Kidney (tissue), 14 donors: ENCODE data around the gene DNMBP. TPM values are rescaled to one million over a fixed set of nuclear protein-coding genes. Genes with fewer than 3 reads are reported as not detected.

Experiments used
- DNase-seq, 5 donors: peaks; one replicate each; pipeline ENCODE4 v3.0.0-alpha.2; 2013 to 2020
- FAIRE-seq: peaks from 2 replicates; lab custom pipeline; 2012; peaks lifted over from hg19 to GRCh38; lab: Jason Lieb, UNC
- H3K27ac ChIP-seq, 2 donors: one replicate each; pipeline ENCODE4 v1.7.0; 2013; ENCODE audit warnings: low read depth in 2 of 2, low read length in 2 of 2, inconsistent platforms in 1 of 2
- H3K27me3 ChIP-seq: one replicate; pipeline ENCODE4 v1.7.1; 2013; ENCODE audit warnings: low read length, inconsistent platforms; ENCODE audit not compliant: control insufficient read depth, insufficient read depth
- H3K36me3 ChIP-seq, 3 donors: one replicate each; pipeline versions ENCODE4 v1.7.0 to v1.7.1; 2013; ENCODE audit warnings: low read length in 3 of 3, control low read depth in 1 of 3, inconsistent platforms in 1 of 3; ENCODE audit not compliant: insufficient read depth in 3 of 3, control insufficient read depth in 2 of 3
- H3K4me1 ChIP-seq, 3 donors: one replicate each; pipeline versions ENCODE4 v1.7.0 to v1.7.1; 2013; ENCODE audit warnings: low read length in 3 of 3, inconsistent platforms in 1 of 3, low read depth in 1 of 3; ENCODE audit not compliant: control insufficient read depth in 2 of 3, insufficient read depth in 2 of 3
- H3K4me3 ChIP-seq, 3 donors: one replicate each; pipeline versions ENCODE4 v1.7.0 to v1.8.1; 2013; ENCODE audit warnings: low read length in 3 of 3, control low read depth in 1 of 3, inconsistent platforms in 1 of 3
- H3K9ac ChIP-seq, 3 donors: one replicate each; pipeline versions ENCODE4 v1.7.0 to v1.7.1; 2013; ENCODE audit warnings: low read length in 3 of 3, control low read depth in 1 of 3, inconsistent platforms in 1 of 3
- H3K9me3 ChIP-seq, 3 donors: one replicate each; pipeline versions ENCODE4 v1.7.0 to v1.7.1; 2013; ENCODE audit warnings: low read length in 3 of 3, control low read depth in 1 of 3, inconsistent platforms in 1 of 3; ENCODE audit not compliant: control insufficient read depth in 2 of 3, insufficient read depth in 1 of 3
- CTCF ChIP-seq: IDR thresholded peaks from 3 replicates; pipeline ENCODE4 v1.5.1; 2012; ENCODE audit warnings: mild to moderate bottlenecking, moderate library complexity, borderline replicate concordance; ENCODE audit not compliant: insufficient read depth; ENCODE audit errors: extremely low read depth
- intact Hi-C: fragments of 100-400 bp; cut with DNase I; formaldehyde crosslinking; loops from one replicate; pipeline ENCODE4 v1.11.1; 2022
- polyA plus RNA-seq: library from polyadenylated mRNA; stranded (reverse); fragments of 350-450 nt; fragmentation: Illumina TruSeq; extraction: RNeasy Lipid Tissue Mini Kit (QIAGEN cat#74804); gene quantifications from one replicate; pipeline ENCODE4 v1.2.3, GENCODE V29; 2014; ENCODE audit warnings: low read depth, low replicate concordance; ENCODE audit not compliant: insufficient read depth
- total RNA-seq: library from RNA; stranded (reverse); fragmentation: NEBNext Ultra II Directional; extraction: Animal tissue kit (Norgen Biotek cat#: 25700); gene quantifications from one replicate; pipeline ENCODE4 v1.2.1, GENCODE V29; 2021
- donor health status: control.
- donor health status: control.
- donor health status: control.
- donor health status: control.
- donor health status: control.
- donor health status: DM: yes; HTN: yes; CAD: no.
- donor health status: Normal renal cell carcinoma (clear cell type).

DNMBP gene
- total and polyA plus RNA-seq, 2 donors from 2014 or later = 11.6 to 23.7 TPM

- Histone ChIP-seq H3K27ac (no peak overlapping the region), H3K9me3 (no peaks in the 10 kb centered on the region), H3K9ac (no peak overlapping the region), H3K4me3 (no peak overlapping the region), H3K4me1 (no peaks in the 10 kb centered on the region), H3K27me3 (no peaks in the 10 kb centered on the region), H3K36me3 (peaks cover 0 to 33% (median 21%) of the 10 kb centered on the region in 3 donors)
- TF ChIP-seq CTCF = no peak
- no peak for DNase-seq
- no peak for FAIRE-seq
- intact Hi-C loops = no loop called here
Observed at GRCh38 chr10:99836711-99837110, 173.0 kb downstream of the DNMBP start.

GRCh38 chr10:99835947-99836346, 173.8 kb downstream of the DNMBP start:
- FAIRE-seq (no peak), DNase-seq (no peak)
- Histone ChIP-seq H3K27me3 (no peaks in the 10 kb centered on the region), H3K9ac (no peak overlapping the region), H3K4me1 (no peaks in the 10 kb centered on the region), H3K4me3 (no peak overlapping the region), H3K27ac (no peak overlapping the region), H3K9me3 (no peaks in the 10 kb centered on the region), H3K36me3 (peaks cover 0 to 41% (median 26%) of the 10 kb centered on the region in 3 donors)
- TF ChIP-seq CTCF = no peak
- intact Hi-C loops = no loop called here

- FAIRE-seq = no peak
- no peak overlapping the region for H3K9ac ChIP-seq
- H3K36me3 ChIP-seq = peaks cover 0 to 47% (median 31%) of the 10 kb centered on the region in 3 donors
- no peak for DNase-seq
- intact Hi-C loops = no loop called here
- H3K4me3 ChIP-seq = no peak overlapping the region
- H3K9me3 ChIP-seq = no peaks in the 10 kb centered on the region
- H3K27ac ChIP-seq = no peak overlapping the region
- H3K27me3 ChIP-seq = no peaks in the 10 kb centered on the region
- TF ChIP-seq CTCF = no peak
- no peaks in the 10 kb centered on the region for H3K4me1 ChIP-seq
Observed at GRCh38 chr10:99834410-99834809, 175.3 kb downstream of the DNMBP start.

- no peak for FAIRE-seq
- peaks cover 0 to 47% (median 31%) of the 10 kb centered on the region in 3 donors for H3K36me3 ChIP-seq
Observed at GRCh38 chr10:99832439-99832838, 177.3 kb downstream of the DNMBP start.

More at GRCh38 chr10:99832439-99832838, 177.3 kb downstream of the DNMBP start:
- no peak for DNase-seq
- TF ChIP-seq CTCF = no peak
- no peak overlapping the region for H3K9ac ChIP-seq
- no peaks in the 10 kb centered on the region for H3K27me3 ChIP-seq
- H3K4me3 ChIP-seq = no peak overlapping the region
- H3K4me1 ChIP-seq = no peaks in the 10 kb centered on the region
- no peak overlapping the region for H3K27ac ChIP-seq
- no peaks in the 10 kb centered on the region for H3K9me3 ChIP-seq
- intact Hi-C loops = no loop called here
